GM23248 (cell line): Measurements from ENCODE around the gene PDZD7. TPM values are rescaled to one million over a fixed set of nuclear protein-coding genes. Genes with fewer than 3 reads are reported as not detected.

Experiments used
- DNase-seq: peaks from one replicate; pipeline ENCODE4 v3.0.0-alpha.2; 2015
- H2AFZ ChIP-seq: fragments of 200-600 bp; sonication (generic); 2 replicates; pipeline ENCODE4 v1.6.1; 2016; ENCODE audit warnings: antibody characterized with exemption
- H3F3A ChIP-seq: fragments of 200-600 bp; sonication (generic); 2 replicates; pipeline ENCODE4 v1.6.1; 2016; ENCODE audit warnings: mild to moderate bottlenecking, antibody characterized with exemption, mixed run types; ENCODE audit not compliant: insufficient read depth
- H3K27ac ChIP-seq: fragments of 200-600 bp; sonication (generic); 2 replicates; pipeline ENCODE4 v1.5.1; 2016; ENCODE audit warnings: mild to moderate bottlenecking
- H3K27me3 ChIP-seq: fragments of 200-600 bp; sonication (generic); replicated peaks from 2 replicates; pipeline ENCODE4 v1.6.1; 2016; ENCODE audit warnings: mild to moderate bottlenecking; ENCODE audit not compliant: insufficient read depth
- H3K36me3 ChIP-seq: fragments of 200-600 bp; sonication (generic); 2 replicates; pipeline ENCODE4 v1.6.1; 2016; ENCODE audit warnings: low read depth, mild to moderate bottlenecking
- H3K4me1 ChIP-seq: fragments of 200-600 bp; sonication (generic); 2 replicates; pipeline ENCODE4 v1.6.1; 2016; ENCODE audit warnings: mild to moderate bottlenecking; ENCODE audit not compliant: insufficient read depth
- H3K4me2 ChIP-seq: fragments of 200-600 bp; sonication (generic); one replicate; pipeline ENCODE4 v1.6.1; 2016; ENCODE audit warnings: mild to moderate bottlenecking; ENCODE audit not compliant: unreplicated experiment
- H3K4me3 ChIP-seq: fragments of 200-600 bp; sonication (generic); 2 replicates; pipeline ENCODE4 v1.5.1; 2016; ENCODE audit warnings: mild to moderate bottlenecking
- H3K79me2 ChIP-seq: fragments of 200-600 bp; sonication (generic); 2 replicates; pipeline ENCODE4 v1.6.1; 2016; ENCODE audit warnings: mild to moderate bottlenecking; ENCODE audit not compliant: insufficient read depth
- H3K9ac ChIP-seq: fragments of 200-600 bp; sonication (generic); 2 replicates; pipeline ENCODE4 v1.6.1; 2016; ENCODE audit warnings: mild to moderate bottlenecking
- H3K9me2 ChIP-seq: fragments of 200-600 bp; sonication (generic); 2 replicates; pipeline ENCODE4 v1.6.1; 2016; ENCODE audit warnings: mixed run types, mild to moderate bottlenecking, moderate library complexity; ENCODE audit not compliant: insufficient read depth
- H3K9me3 ChIP-seq: fragments of 200-600 bp; sonication (generic); one replicate; pipeline ENCODE4 v1.6.1; 2017; ENCODE audit warnings: low read depth
- H4K20me1 ChIP-seq: fragments of 200-600 bp; sonication (generic); 2 replicates; pipeline ENCODE4 v1.6.0; 2016; ENCODE audit not compliant: insufficient read depth
- EZH2 ChIP-seq: fragments of 200-600 bp; sonication (generic); IDR thresholded peaks from 2 replicates; pipeline ENCODE4 v1.6.1; 2018; ENCODE audit warnings: antibody characterized with exemption, mild to moderate bottlenecking; ENCODE audit not compliant: insufficient read depth, poor library complexity, severe bottlenecking
- EZH2phosphoT487 ChIP-seq: fragments of 200-600 bp; sonication (generic); IDR thresholded peaks from 2 replicates; pipeline ENCODE4 v1.6.1; 2018; ENCODE audit warnings: antibody characterized with exemption, moderate library complexity, mild to moderate bottlenecking, low read depth; ENCODE audit not compliant: insufficient read depth
- WGBS, 2 experiments: methylation state at CpG; one replicate each; pipeline ENCODE4 v1.1.6; 2015 to 2017; ENCODE audit warnings: low lambda C conversion rate in 2 of 2, low coverage in 1 of 2; ENCODE audit errors: missing lambda C conversion rate in 2 of 2; 5-methylcytosine and 5-hydroxymethylcytosine counted together
- in situ Hi-C: fragments of 300-500 bp; cut with MboI; formaldehyde crosslinking; loops from 2 replicates; pipeline ENCODE4 v1.15.0; 2020
- polyA plus RNA-seq: library from polyadenylated mRNA; unstranded; fragments of >200 nt; fragmentation: Nextera tagmentation; extraction: Ambion mirVana; gene quantifications from 2 replicates; pipeline ENCODE4 v1.2.1, GENCODE V29; 2016
- total RNA-seq: library from RNA; depleted of rRNA; stranded (reverse); fragments of >200 nt; shearing (Covaris generic); gene quantifications from 2 replicates; pipeline ENCODE4 v1.2.3, GENCODE V29; 2014

Gene PDZD7
- total and polyA plus RNA-seq, 2 experiments from 2014 or later, result 0.54 to 1.1 TPM

GRCh38 chr10:101070098-101070497 is 39.2 kb upstream of the PDZD7 start:
- Histone ChIP-seq H4K20me1 (no peaks in the 10 kb centered on the region), H3K79me2 (no peaks in the 10 kb centered on the region), H3K9me2 (no peaks in the 10 kb centered on the region), H3K36me3 (no peaks in the 10 kb centered on the region), H3K4me1 (peaks cover 9% of the 10 kb centered on the region), H3K27me3 (peaks cover 18% of the 10 kb centered on the region), H3F3A (peaks cover 13% of the 10 kb centered on the region), H3K4me2 (no peak overlapping the region), H2AFZ (no peak overlapping the region), H3K9me3 (no peaks in the 10 kb centered on the region), H3K4me3 (no peak overlapping the region), H3K9ac (no peak overlapping the region), H3K27ac (no peak overlapping the region)
- in situ Hi-C loops, result no loop called here
- 13 to 29% methylated on average over 3 of the region's 3 CpGs for WGBS, 2 experiments
- DNase-seq, result peak; percentile 57
- TF ChIP-seq EZH2, result no peak
- no peak for TF ChIP-seq EZH2phosphoT487

GRCh38 chr10:101069441-101069840 is 38.5 kb upstream of the PDZD7 start:
- Histone ChIP-seq H3K9me3 (no peaks in the 10 kb centered on the region), H4K20me1 (no peaks in the 10 kb centered on the region), H3K27me3 (peaks cover 13% of the 10 kb centered on the region), H3K9ac (no peak overlapping the region), H3K79me2 (no peaks in the 10 kb centered on the region), H3K9me2 (no peaks in the 10 kb centered on the region), H3F3A (peaks cover 19% of the 10 kb centered on the region), H3K4me2 (no peak overlapping the region), H3K27ac (no peak overlapping the region), H3K4me1 (peaks cover 11% of the 10 kb centered on the region), H2AFZ (no peak overlapping the region), H3K36me3 (no peaks in the 10 kb centered on the region), H3K4me3 (no peak overlapping the region)
- no peak for DNase-seq
- no peak for TF ChIP-seq EZH2
- TF ChIP-seq EZH2phosphoT487, result no peak
- in situ Hi-C loops, result no loop called here
- 52 to 60% methylated on average over 5 of the region's 5 CpGs for WGBS, 2 experiments

GRCh38 chr10:101067356-101068083 is 36.6 kb upstream of the PDZD7 start:
- H3F3A ChIP-seq, result peaks cover 19% of the 10 kb centered on the region
- H3K4me2 ChIP-seq, result peak overlapping the region; percentile 94
- H4K20me1 ChIP-seq, result no peaks in the 10 kb centered on the region
- peak overlapping the region; percentile 84 for H3K9ac ChIP-seq
- WGBS, 2 experiments, result 1% methylated on average over 38 to 43 of the region's 43 CpGs
- H3K9me3 ChIP-seq, result no peaks in the 10 kb centered on the region
- H3K4me1 ChIP-seq, result peaks cover 19% of the 10 kb centered on the region
- no peaks in the 10 kb centered on the region for H3K36me3 ChIP-seq
- H3K27ac ChIP-seq, result peak overlapping the region; percentile 47; the same call in 1 of the 2 replicates
- H2AFZ ChIP-seq, result peak overlapping the region; percentile 79
- TF ChIP-seq EZH2phosphoT487 (no peak), EZH2 (no peak)
- H3K9me2 ChIP-seq, result no peaks in the 10 kb centered on the region
- H3K27me3 ChIP-seq, result no peaks in the 10 kb centered on the region
- in situ Hi-C loops, result no loop called here
- peaks cover 14% of the 10 kb centered on the region for H3K79me2 ChIP-seq
- peak; percentile 86 for DNase-seq
- H3K4me3 ChIP-seq, result peak overlapping the region; percentile 76

GRCh38 chr10:101066896-101067355 is 36.0 kb upstream of the PDZD7 start:
- peak overlapping the region; percentile 84 for H3K9ac ChIP-seq
- H3K36me3 ChIP-seq, result no peaks in the 10 kb centered on the region
- peaks cover 19% of the 10 kb centered on the region for H3K79me2 ChIP-seq
- H2AFZ ChIP-seq, result peak overlapping the region; percentile 79
- peak; percentile 60 for DNase-seq
- peak overlapping the region; percentile 76 for H3K4me3 ChIP-seq
- no peaks in the 10 kb centered on the region for H3K9me2 ChIP-seq
- in situ Hi-C loops, result no loop called here
- peaks cover 19% of the 10 kb centered on the region for H3F3A ChIP-seq
- peak overlapping the region; percentile 94 for H3K4me2 ChIP-seq
- H3K4me1 ChIP-seq, result peaks cover 22% of the 10 kb centered on the region
- no peaks in the 10 kb centered on the region for H3K9me3 ChIP-seq
- no peaks in the 10 kb centered on the region for H3K27me3 ChIP-seq
- H4K20me1 ChIP-seq, result no peaks in the 10 kb centered on the region
- no peak for TF ChIP-seq EZH2
- TF ChIP-seq EZH2phosphoT487, result no peak
- 1 to 3% methylated on average over 18 to 31 of the region's 31 CpGs for WGBS, 2 experiments
- H3K27ac ChIP-seq, result peak overlapping the region; percentile 91
